Lower lobe of right lung (tissue), 2 donors: ENCODE results near the gene ZNF207. TPM values are rescaled to one million over a fixed set of nuclear protein-coding genes. Genes with fewer than 3 reads are reported as not detected.
"Not testable (repeated sequence)": the region's sequence is repeated elsewhere in the genome, so short reads cannot be mapped to it uniquely, and the experiment has no call there.

Experiments used
- ATAC-seq, 2 donors: fragments of 200-7000 bp; cut with Tn5 transposase; one replicate each; pipeline ENCODE4 v1.9.1; 2020 to 2022; ENCODE audit warnings: mild to moderate bottlenecking in 2 of 2, moderate library complexity in 2 of 2
- DNase-seq: peaks from one replicate; pipeline ENCODE4 v3.0.0-alpha.2; 2020
- H3K27ac ChIP-seq: fragments of 200-600 bp; one replicate; pipeline ENCODE4 v1.8.0; 2022
- H3K27me3 ChIP-seq: fragments of 200-600 bp; one replicate; pipeline ENCODE4 v1.8.0; 2022; ENCODE audit warnings: low read depth
- H3K36me3 ChIP-seq: fragments of 200-600 bp; one replicate; pipeline ENCODE4 v1.8.0; 2022; ENCODE audit warnings: mild to moderate bottlenecking
- H3K4me1 ChIP-seq: fragments of 200-600 bp; one replicate; pipeline ENCODE4 v1.8.0; 2022
- H3K4me3 ChIP-seq: fragments of 200-600 bp; one replicate; pipeline ENCODE4 v1.8.0; 2022; ENCODE audit warnings: mild to moderate bottlenecking
- H3K9me3 ChIP-seq: fragments of 200-600 bp; one replicate; pipeline ENCODE4 v1.8.0; 2022
- intact Hi-C: fragments of 100-400 bp; cut with DNase I; formaldehyde crosslinking; loops from one replicate; pipeline ENCODE4 v1.11.0; 2022
- microRNA-seq: library from miRNA; unstranded; fragments of <30 nt; microRNA quantifications from one replicate; pipeline ENCODE4 v1.2.0, GENCODE V29; 2020; ENCODE audit warnings: borderline number of aligned reads
- total RNA-seq: library from RNA; stranded (reverse); fragmentation: NEBNext Ultra II Directional; extraction: Animal tissue kit (Norgen Biotek cat#: 25700); gene quantifications from one replicate; pipeline ENCODE4 v1.2.1, GENCODE V29; 2021
- TF ChIP-seq, protein P1 (sequence below): fragments of 200-600 bp; IDR thresholded peaks from one replicate; pipeline ENCODE4 v1.8.0; 2022; ENCODE audit warnings: antibody characterized with exemption, mild to moderate bottlenecking
- donor health status: DM: no; HTN: yes; CAD: no; lungs with severe emphysema.

The ZNF207 gene
- total RNA-seq, 1 donor from 2014 or later = 146 TPM

DNA sequence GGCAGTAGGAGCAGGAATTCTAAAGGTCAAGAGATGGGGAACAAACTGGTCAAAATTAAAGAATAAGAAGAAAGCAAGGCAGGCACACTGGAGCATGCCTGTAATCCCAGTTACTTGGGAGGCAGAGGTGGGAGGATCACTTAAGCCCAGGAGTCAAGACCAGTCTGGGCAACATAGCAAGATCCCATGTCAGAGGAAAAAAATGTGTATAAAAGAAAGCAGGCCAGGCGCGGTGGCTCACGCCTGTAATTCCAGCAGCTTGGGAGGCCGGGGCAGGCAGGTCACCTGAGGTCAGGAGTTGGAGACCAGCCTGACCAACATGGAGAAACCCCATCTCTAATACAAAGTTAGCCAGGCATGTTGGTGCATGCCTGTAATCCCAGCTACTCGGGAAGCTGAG, 43.9 kb downstream of the ZNF207 start:
- no peak overlapping the region for H3K27ac ChIP-seq
- no peaks in the 10 kb centered on the region for H3K9me3 ChIP-seq
- intact Hi-C loops = no loop called here
- peaks cover 7% of the 10 kb centered on the region for H3K36me3 ChIP-seq
- no peaks in the 10 kb centered on the region for H3K4me1 ChIP-seq
- DNase-seq = no peak
- TF ChIP-seq, protein P1, sequence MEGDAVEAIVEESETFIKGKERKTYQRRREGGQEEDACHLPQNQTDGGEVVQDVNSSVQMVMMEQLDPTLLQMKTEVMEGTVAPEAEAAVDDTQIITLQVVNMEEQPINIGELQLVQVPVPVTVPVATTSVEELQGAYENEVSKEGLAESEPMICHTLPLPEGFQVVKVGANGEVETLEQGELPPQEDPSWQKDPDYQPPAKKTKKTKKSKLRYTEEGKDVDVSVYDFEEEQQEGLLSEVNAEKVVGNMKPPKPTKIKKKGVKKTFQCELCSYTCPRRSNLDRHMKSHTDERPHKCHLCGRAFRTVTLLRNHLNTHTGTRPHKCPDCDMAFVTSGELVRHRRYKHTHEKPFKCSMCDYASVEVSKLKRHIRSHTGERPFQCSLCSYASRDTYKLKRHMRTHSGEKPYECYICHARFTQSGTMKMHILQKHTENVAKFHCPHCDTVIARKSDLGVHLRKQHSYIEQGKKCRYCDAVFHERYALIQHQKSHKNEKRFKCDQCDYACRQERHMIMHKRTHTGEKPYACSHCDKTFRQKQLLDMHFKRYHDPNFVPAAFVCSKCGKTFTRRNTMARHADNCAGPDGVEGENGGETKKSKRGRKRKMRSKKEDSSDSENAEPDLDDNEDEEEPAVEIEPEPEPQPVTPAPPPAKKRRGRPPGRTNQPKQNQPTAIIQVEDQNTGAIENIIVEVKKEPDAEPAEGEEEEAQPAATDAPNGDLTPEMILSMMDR = no peak
- H3K27me3 ChIP-seq = no peaks in the 10 kb centered on the region
- no peak overlapping the region for H3K4me3 ChIP-seq
- ATAC-seq = no peak

DNA sequence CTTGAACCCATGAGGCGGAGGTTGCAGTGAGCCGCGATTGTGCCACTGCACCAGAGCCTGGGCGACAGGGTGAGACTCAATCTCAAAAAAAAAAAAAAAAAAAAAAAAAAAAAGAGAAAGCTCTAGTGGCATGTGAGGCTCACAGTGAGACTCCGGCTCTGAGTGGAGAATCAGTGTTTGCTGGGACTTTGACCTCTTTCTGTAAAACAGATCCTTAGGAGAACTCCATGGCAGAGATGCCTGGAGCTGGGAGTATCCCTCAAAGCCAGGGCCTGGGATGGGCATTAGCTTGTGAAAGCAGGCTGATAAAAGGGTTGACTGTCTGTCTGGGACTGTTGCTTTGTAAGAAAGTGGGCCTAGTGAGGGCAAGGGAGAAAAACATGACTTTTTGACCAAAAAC, 46.4 kb downstream of the ZNF207 start:
- TF ChIP-seq, protein P1 = no peak
- DNase-seq = no peak
- no peak overlapping the region for H3K27ac ChIP-seq
- H3K36me3 ChIP-seq = peaks cover 3% of the 10 kb centered on the region
- no peaks in the 10 kb centered on the region for H3K4me1 ChIP-seq
- H3K27me3 ChIP-seq = no peaks in the 10 kb centered on the region
- ATAC-seq = no peak
- H3K4me3 ChIP-seq = no peak overlapping the region
- intact Hi-C loops = no loop called here
- H3K9me3 ChIP-seq = no peaks in the 10 kb centered on the region

DNA sequence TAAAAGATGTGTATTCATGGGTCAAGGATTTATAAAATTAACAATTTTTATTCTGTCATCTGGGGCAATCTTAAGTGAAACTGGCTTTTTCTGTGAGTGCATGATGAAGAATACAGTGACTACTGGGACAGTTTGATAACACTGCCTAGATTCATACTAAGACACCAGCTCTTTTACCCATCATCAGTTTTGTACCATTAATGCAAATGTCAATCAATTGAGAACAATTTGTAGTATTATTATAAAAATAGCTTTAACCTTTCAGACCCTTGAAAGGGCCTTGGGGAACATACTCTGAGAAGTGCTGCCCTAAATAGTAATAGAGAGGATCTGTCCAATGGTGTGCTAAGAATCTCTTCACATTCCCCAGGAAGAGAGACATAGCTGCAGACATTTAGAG, 49.0 kb downstream of the ZNF207 start:
- TF ChIP-seq, protein P1 = no peak
- no peak for ATAC-seq
- intact Hi-C loops = no loop called here

DNA sequence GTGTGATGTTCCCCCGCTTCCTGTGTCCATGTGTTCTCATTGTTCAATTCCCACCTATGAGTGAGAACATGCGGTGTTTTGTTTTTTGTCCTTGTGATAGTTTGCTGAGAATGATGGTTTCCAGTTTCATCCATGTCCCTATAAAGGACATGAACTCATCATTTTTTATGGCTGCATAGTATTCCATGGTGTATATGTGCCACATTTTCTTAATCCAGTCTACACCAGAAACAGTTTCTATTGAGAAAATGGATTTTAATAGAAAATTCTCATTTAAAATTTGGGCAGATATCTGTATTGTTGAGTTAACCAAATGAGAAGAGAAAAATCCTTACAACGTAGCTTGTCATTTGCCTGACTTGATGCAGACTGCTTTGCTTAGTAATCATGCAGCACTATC, 60.1 kb downstream of the ZNF207 start:
- peaks cover 14% of the 10 kb centered on the region for H3K36me3 ChIP-seq
- H3K9me3 ChIP-seq, ATAC-seq, H3K4me3 ChIP-seq, H3K4me1 ChIP-seq, H3K27ac ChIP-seq, DNase-seq, H3K27me3 ChIP-seq, intact Hi-C loops: not testable (repeated sequence)

More for the DNA sequence above, 49.0 kb downstream of the ZNF207 start:
- no peaks in the 10 kb centered on the region for H3K36me3 ChIP-seq
- no peaks in the 10 kb centered on the region for H3K4me1 ChIP-seq
- no peaks in the 10 kb centered on the region for H3K27me3 ChIP-seq
- H3K4me3 ChIP-seq = no peak overlapping the region
- H3K27ac ChIP-seq = no peak overlapping the region
- no peak for DNase-seq
- no peaks in the 10 kb centered on the region for H3K9me3 ChIP-seq

DNA sequence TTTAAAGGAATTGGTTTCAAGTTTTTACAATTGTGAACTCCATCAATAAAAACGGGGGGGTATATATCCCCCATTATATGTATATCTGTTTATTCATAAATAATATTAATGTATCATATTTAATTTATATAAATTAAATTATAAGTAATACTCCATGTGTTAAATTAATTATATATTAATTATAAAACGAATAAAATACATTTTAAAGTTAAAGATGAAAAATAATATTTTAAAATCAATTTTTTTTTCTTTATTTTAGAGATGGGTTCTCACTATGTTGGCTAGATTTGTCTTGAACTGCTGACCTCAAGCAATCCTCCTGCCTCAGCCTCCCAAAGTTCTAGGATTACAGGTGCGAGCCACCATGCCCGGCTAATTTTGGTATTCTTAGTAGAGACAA, 76.9 kb downstream of the ZNF207 start:
- no peak overlapping the region for H3K27ac ChIP-seq
- TF ChIP-seq, protein P1 = no peak
- ATAC-seq = no peak

DNA sequence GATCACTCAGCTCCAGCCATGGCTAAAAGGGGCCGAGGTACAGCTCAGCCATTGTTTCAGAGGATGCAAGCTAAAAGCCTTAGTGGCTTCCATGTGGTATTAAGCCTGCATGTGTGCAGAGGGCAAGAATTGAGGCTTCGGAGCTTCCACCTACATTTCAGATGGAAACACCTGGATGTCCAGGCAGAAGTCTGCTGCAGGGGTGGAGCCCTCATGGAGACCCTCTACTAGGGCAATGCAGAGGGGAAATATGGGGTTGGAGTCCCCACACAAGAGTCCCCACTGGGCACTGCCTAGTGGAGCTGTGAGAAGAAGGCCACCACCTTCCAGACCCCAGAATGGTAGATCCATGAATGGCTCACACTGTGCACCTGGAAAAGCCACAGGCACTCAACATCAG, 79.6 kb downstream of the ZNF207 start:
- ATAC-seq (no peak), DNase-seq (no peak)
- H3K27me3 ChIP-seq = no peaks in the 10 kb centered on the region
- H3K4me3 ChIP-seq = no peak overlapping the region
- TF ChIP-seq, protein P1 = no peak
- no peaks in the 10 kb centered on the region for H3K4me1 ChIP-seq
- no peaks in the 10 kb centered on the region for H3K9me3 ChIP-seq
- intact Hi-C loops = no loop called here
- no peak overlapping the region for H3K27ac ChIP-seq
- H3K36me3 ChIP-seq = no peaks in the 10 kb centered on the region

More for the DNA sequence above, 76.9 kb downstream of the ZNF207 start:
- Histone ChIP-seq H3K36me3 (no peaks in the 10 kb centered on the region), H3K27me3 (no peaks in the 10 kb centered on the region), H3K4me1 (no peaks in the 10 kb centered on the region), H3K9me3 (no peaks in the 10 kb centered on the region), H3K4me3 (no peak overlapping the region)
- intact Hi-C loops = no loop called here
- DNase-seq = no peak

Small RNA genes lying within 50 kb of the gene (microRNA-seq; reads per million reads assigned to microRNA genes)
- not detected for gene MIR632

Other genes starting within 250 kb of the ZNF207 start
- 48.6 TPM for gene RHOT1, start 207.7 kb upstream of the ZNF207 start, total RNA-seq
- gene RHBDL3, start 84.3 kb upstream of the ZNF207 start, total RNA-seq = 0.18 TPM
- gene C17orf75, start 8.0 kb upstream of the ZNF207 start, total RNA-seq = 11.7 TPM
- gene PSMD11, start 94.4 kb downstream of the ZNF207 start, total RNA-seq = 57.2 TPM
- gene CDK5R1, start 136.8 kb downstream of the ZNF207 start, total RNA-seq = 1.3 TPM